Aortic smooth muscle cell (primary cell): ENCODE measurements around the gene GLTPD2. TPM values are rescaled to one million over a fixed set of nuclear protein-coding genes. Genes with fewer than 3 reads are reported as not detected.

Source experiments
- total RNA-seq: library from RNA; depleted of rRNA; stranded (reverse); fragments of >200 nt; gene quantifications from 2 replicates; pipeline ENCODE4 v1.2.3, GENCODE V29; 2014

Gene GLTPD2
- not detected in 2 replicates for total RNA-seq

GRCh38 chr17:4788807-4789700 lies at the start of gene GLTPD2:
Gene GLTPD2, plus strand, starts transcription at chr17:4788964. Its CDS starts 48 bp downstream, at chr17:4789012.

DNA sequence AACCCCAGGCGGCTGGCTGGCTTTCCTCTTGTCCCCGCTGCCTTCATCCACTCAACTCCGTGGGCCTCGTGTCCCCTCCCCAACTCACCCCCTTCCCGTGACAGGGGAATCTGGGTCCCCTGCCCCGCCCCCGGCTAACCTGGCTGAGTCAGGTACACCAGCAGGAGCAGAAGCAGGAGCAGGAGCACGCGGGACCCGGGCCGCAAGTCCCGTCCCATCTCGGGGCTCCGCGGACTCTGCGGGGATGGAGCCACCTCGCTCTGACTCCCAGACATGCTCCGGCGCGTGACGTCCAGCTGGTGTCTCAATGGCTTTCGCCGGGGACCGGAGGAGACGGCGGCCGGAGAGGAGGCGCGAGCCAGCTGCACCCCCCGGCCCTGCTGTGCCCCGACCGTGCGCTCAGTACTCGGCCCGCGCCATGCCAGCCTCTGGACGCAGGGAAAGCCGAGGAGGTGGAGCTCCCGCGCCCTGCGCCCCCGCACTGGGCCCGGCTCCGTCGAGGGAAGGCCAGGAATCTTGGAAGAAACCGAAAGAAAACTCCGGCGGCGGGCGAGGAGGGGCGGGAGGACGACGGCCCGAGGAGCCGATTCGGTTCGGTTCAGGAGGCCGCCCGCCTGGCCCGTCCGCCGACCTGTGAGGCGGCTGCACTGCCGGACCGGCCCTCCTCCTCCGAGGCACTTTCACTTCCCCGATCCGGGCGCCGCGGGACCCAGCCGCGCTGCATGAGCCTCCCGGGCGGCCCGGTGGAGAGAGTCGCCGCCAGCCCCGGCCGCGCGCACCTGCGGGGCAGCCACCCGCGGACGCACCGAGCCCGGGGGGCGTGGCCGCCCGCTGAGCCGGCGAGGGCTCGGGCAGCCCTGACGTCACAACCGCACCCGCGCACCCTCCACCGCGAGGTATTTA lies 49.4 kb upstream of the GLTPD2 start, which contains the start of the genes CXCL16 and ZMYND15:
CXCL16 (minus strand) TSS at position 807 of the 903 bp plus-strand sequence; CDS start at position 218, 589 bp downstream.
ZMYND15 (plus strand) TSS at position 712 of the 903 bp plus-strand sequence. CDS start 716 bp downstream, outside the sequence.

DNA sequence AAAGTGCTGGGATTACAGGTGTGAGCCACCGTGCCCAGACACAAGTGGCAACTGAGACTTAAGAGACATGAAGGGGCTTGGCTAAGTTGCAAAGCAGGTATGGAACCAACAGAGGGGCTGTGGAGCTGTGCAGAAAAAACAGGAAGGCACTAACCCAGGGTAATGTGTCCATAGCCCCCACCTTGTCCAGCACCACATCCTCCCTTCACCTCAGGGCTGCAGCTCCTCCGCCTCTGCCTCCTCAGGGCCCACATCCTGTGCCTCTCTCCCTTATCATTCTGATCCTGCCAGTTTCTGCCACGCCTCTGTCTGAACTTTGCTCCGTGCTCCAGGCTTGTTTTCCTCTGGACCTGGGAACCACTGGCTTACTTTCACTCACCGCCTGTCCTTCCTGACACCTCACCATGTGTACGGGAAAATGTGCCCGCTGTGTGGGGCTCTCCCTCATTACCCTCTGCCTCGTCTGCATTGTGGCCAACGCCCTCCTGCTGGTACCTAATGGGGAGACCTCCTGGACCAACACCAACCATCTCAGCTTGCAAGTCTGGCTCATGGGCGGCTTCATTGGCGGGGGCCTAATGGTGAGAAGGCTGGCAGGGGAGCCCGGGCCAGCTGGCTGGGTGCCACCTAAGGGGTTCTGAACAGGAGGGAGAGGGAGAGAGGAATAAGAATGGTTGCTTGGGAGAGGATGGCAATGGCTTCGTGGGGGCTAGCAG lies 17.1 kb upstream of the GLTPD2 start, which contains the start of gene TM4SF5:
TM4SF5 (plus strand) TSS at position 368 of the 716 bp plus-strand sequence; CDS start at position 405, 37 bp downstream.

DNA sequence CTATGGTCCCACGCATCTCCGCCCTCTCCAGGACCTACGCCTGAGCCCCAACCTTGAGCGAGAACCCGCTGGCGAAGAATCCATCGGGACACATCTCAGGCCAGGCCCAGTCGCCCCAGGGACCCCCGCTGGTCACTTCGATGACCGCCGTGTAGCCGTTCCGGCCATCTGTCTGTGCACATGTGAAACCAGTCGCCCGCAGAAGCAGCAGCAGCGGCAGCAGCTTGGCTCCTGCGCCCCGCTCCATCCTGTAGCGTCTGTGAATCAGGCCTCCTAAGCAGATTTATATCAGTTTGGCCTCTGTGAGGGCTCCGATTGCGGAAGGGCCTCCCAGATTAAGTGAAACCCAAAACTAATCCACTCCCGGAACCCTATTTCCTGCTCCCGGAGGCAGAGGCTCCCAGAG lies 2.7 kb upstream of the GLTPD2 start, which contains the start of gene VMO1:
VMO1 (minus strand) TSS at position 259 of the 406 bp plus-strand sequence; CDS start at position 247, 12 bp downstream.

GRCh38 chr17:4802228-4802627 lies 13.5 kb downstream of the GLTPD2 start, which contains the start of gene C17orf114:
Gene C17orf114, minus strand, starts transcription at chr17:4802328.

DNA sequence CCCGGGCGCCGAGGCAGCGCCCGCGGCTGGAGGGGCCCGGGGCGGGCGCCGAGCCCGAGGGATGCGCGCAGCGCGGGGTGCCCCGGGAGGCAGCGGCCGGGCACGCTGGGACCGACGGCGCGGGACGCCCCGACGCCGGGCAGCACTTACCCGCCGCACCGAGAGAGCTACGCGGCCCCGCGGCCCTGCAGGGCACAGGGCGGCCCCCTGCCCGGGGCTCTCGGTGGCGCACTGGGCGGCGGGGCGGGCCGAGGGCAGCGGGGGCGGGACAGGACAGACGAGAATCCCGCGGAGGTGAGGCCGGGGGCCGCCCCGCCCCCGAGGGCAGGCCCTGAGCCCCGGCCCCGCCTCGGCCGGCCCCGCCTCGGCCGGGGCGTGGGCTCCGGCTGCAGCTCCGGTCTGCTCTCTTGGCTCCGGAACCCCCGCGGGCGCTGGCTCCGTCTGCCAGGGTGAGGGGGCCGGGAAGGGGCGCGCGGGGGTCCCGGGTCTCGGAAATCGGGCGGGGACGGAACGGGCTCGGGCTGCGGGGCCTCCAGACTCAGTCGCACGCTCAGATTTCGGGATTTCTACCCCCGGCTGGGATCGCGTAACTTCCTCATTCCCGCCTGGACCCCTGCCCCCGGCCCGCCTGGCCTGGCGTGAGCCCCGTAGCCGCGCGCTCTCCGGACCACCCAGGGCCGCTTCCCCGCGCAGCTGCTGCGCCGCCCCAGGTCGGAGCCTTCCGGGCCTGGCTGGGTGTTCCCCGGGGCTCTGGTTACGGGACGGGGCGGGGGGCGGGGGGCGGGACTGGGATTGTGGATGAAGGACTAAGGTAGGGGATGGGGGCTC lies 18.2 kb downstream of the GLTPD2 start, which contains the start of gene PLD2:
PLD2 (plus strand) TSS at position 376 of the 828 bp plus-strand sequence. CDS start 621 bp downstream, outside the sequence.

DNA sequence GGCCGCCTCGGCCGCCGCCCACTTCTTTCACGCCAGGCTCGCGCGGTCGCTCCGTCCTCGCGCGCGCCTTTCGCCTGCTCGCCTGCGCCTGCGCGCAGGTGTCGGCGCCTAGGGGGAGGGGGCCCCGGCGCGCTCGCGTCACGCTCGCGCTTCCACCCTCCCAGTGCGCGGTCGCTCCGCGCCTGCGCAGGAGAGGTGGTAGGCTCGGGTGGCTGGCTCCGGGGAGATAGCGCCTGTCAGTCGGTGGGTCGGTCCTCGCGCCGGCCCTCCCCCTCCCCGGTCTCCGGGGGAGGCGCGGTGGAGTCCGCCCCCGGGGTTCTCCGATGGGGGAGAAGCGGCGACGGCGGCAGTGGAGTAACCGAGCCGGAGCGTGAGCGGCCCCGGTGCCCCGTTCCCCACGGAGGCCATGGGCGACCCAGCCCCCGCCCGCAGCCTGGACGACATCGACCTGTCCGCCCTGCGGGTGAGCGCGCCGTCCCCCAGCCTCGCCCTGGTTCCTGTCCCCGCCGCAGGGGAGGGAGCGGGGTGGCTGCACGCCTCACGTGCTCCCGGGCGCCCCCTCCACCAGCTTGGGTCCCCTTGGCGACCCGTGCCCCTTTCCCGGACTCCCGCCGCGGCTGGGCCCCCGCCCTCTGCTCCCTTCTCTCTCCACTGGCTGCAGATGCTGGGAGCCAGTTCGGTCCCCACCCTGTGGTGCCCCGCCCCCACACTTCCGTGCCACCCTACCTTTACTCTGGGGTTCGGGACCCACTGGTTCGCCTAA lies 44.6 kb downstream of the GLTPD2 start, which contains the start of gene MINK1:
MINK1 (plus strand) TSS at position 163 of the 763 bp plus-strand sequence; CDS start at position 407, 244 bp downstream.

Other genes starting within 250 kb of the GLTPD2 start
- gene MYBBP1A, start 233.6 kb upstream of the GLTPD2 start, total RNA-seq: 26.5 and 59.3 TPM in 2 replicates
- gene GGT6, start 228.4 kb upstream of the GLTPD2 start, total RNA-seq: not detected in 2 replicates
- not detected in 2 replicates for gene SMTNL2, start 204.4 kb upstream of the GLTPD2 start, total RNA-seq
- gene ALOX15, start 147.3 kb upstream of the GLTPD2 start, total RNA-seq: not detected in 2 replicates
- gene PELP1, start 84.8 kb upstream of the GLTPD2 start, total RNA-seq: 13.9 TPM in 2 replicates
- 3.0 and 3.6 TPM in 2 replicates for gene ARRB2, start 78.3 kb upstream of the GLTPD2 start, total RNA-seq
- 12.4 and 14.5 TPM in 2 replicates for gene MED11, start 57.5 kb upstream of the GLTPD2 start, total RNA-seq
- 0.06 and 0.13 TPM in 2 replicates for gene ZMYND15, start 49.1 kb upstream of the GLTPD2 start, total RNA-seq
- 1.5 and 2.1 TPM in 2 replicates for gene CXCL16, start 49.0 kb upstream of the GLTPD2 start, total RNA-seq
- gene TM4SF5, start 17.1 kb upstream of the GLTPD2 start, total RNA-seq: not detected in 2 replicates
- gene VMO1, start 2.6 kb upstream of the GLTPD2 start, total RNA-seq: 0.62 and 0.92 TPM in 2 replicates
- gene PSMB6, start 7.2 kb downstream of the GLTPD2 start, total RNA-seq: 163 and 169 TPM in 2 replicates
- 13.1 and 16.2 TPM in 2 replicates for gene PLD2, start 18.2 kb downstream of the GLTPD2 start, total RNA-seq
- 20.1 and 29.6 TPM in 2 replicates for gene MINK1, start 44.4 kb downstream of the GLTPD2 start, total RNA-seq
- gene C17orf107, start 110.6 kb downstream of the GLTPD2 start, total RNA-seq: 1.9 and 2.9 TPM in 2 replicates
- gene CHRNE, start 114.1 kb downstream of the GLTPD2 start, total RNA-seq: 0.19 and 0.26 TPM in 2 replicates
- gene GP1BA, start 143.3 kb downstream of the GLTPD2 start, total RNA-seq: not detected in 2 replicates
- 59.3 and 64.7 TPM in 2 replicates for gene SLC25A11, start 151.1 kb downstream of the GLTPD2 start, total RNA-seq
- 17.6 and 19.8 TPM in 2 replicates for gene RNF167, start 151.3 kb downstream of the GLTPD2 start, total RNA-seq
- 861 and 912 TPM in 2 replicates for gene PFN1, start 159.6 kb downstream of the GLTPD2 start, total RNA-seq
- gene ENO3, start 162.2 kb downstream of the GLTPD2 start, total RNA-seq: 4.5 and 6.5 TPM in 2 replicates
- gene SPAG7, start 178.9 kb downstream of the GLTPD2 start, total RNA-seq: 70.6 and 79.0 TPM in 2 replicates
- 5.7 and 11.7 TPM in 2 replicates for gene CAMTA2, start 198.7 kb downstream of the GLTPD2 start, total RNA-seq
- 0.13 and 0.25 TPM in 2 replicates for gene INCA1, start 208.6 kb downstream of the GLTPD2 start, total RNA-seq
- 95.8 and 124 TPM in 2 replicates for gene KIF1C, start 209.0 kb downstream of the GLTPD2 start, total RNA-seq
- not detected in 2 replicates for gene SLC52A1, start 246.5 kb downstream of the GLTPD2 start, total RNA-seq